ENCODE results near the gene ZNF827.

ZNF827 gene

GRCh38 chr4:145934434-145935047 lies 4.1 kb downstream of the ZNF827 start:
- no peak for DNase-seq

- DNase-seq = no peak
Observed at GRCh38 chr4:145933134-145933533, 5.5 kb downstream of the ZNF827 start.

GRCh38 chr4:145931403-145931802 lies 7.2 kb downstream of the ZNF827 start:
- DNase-seq = no peak

- DNase-seq = no peak
Observed at GRCh38 chr4:145930592-145930991, 8.0 kb downstream of the ZNF827 start.

- no peak for DNase-seq
Observed at GRCh38 chr4:145929415-145930178, 9.0 kb downstream of the ZNF827 start.

GRCh38 chr4:145928748-145929147 lies 9.9 kb downstream of the ZNF827 start:
- DNase-seq = no peak

GRCh38 chr4:145927030-145927429 lies 11.6 kb downstream of the ZNF827 start:
- DNase-seq = no peak

GRCh38 chr4:145921231-145921630 lies 17.4 kb downstream of the ZNF827 start:
- no peak for DNase-seq

GRCh38 chr4:145920205-145920604 lies 18.4 kb downstream of the ZNF827 start:
- DNase-seq = no peak

- DNase-seq = no peak
Observed at GRCh38 chr4:145912376-145912775, 26.2 kb downstream of the ZNF827 start.

- DNase-seq = no peak
Observed at GRCh38 chr4:145909773-145910172, 28.9 kb downstream of the ZNF827 start.

GRCh38 chr4:145909281-145909715 lies 29.3 kb downstream of the ZNF827 start:
- DNase-seq = no peak

GRCh38 chr4:145907812-145908211 lies 30.8 kb downstream of the ZNF827 start:
- no peak for DNase-seq

- no peak for DNase-seq
Observed at GRCh38 chr4:145907390-145907789, 31.2 kb downstream of the ZNF827 start.

GRCh38 chr4:145904413-145905177 lies 34.0 kb downstream of the ZNF827 start:
- DNase-seq = no peak

GRCh38 chr4:145902522-145902921 lies 36.1 kb downstream of the ZNF827 start:
- DNase-seq = no peak

- DNase-seq = no peak
Observed at GRCh38 chr4:145899886-145900460, 38.6 kb downstream of the ZNF827 start.

GRCh38 chr4:145898926-145899531 lies 39.6 kb downstream of the ZNF827 start:
- DNase-seq = no peak

- DNase-seq = no peak
Observed at GRCh38 chr4:145898466-145898865, 40.2 kb downstream of the ZNF827 start.

- no peak for DNase-seq
Observed at GRCh38 chr4:145895056-145895455, 43.6 kb downstream of the ZNF827 start.

- no peak for DNase-seq
Observed at GRCh38 chr4:145891958-145892357, 46.7 kb downstream of the ZNF827 start.

GRCh38 chr4:145890689-145891088 lies 47.9 kb downstream of the ZNF827 start:
- no peak for DNase-seq

GRCh38 chr4:145888393-145888792 lies 50.2 kb downstream of the ZNF827 start:
- DNase-seq = no peak

All from NCI-H446 (cell line).